Measurements from ENCODE around the gene ARHGAP18.

GRCh38 chr6:129675669-129676472 lies 34.1 kb downstream of the ARHGAP18 start:
- TF ChIP-seq CTCF (conservative IDR thresholded peaks at IDR 0.05 in 1 of 2, IDR thresholded peaks at IDR 0.05 in 1 of 2; ENCODE audit: extremely low read depth in 1 of 2, insufficient read depth in 1 of 2, low read depth in 1 of 2, low read length in 2 of 2) (no peak), EZH2 (IDR thresholded peaks at IDR 0.05; ENCODE audit: borderline replicate concordance, low read length) (no peak)
